ENCODE measurements around the gene TAC4. TPM values are rescaled to one million over a fixed set of nuclear protein-coding genes. Genes with fewer than 3 reads are reported as not detected.

The TAC4 gene
- total and polyA plus RNA-seq, 10 of the 15 experiments (the other 5 are each of a cell fraction or from before 2014, with no cell fraction given) = not detected

DNA sequence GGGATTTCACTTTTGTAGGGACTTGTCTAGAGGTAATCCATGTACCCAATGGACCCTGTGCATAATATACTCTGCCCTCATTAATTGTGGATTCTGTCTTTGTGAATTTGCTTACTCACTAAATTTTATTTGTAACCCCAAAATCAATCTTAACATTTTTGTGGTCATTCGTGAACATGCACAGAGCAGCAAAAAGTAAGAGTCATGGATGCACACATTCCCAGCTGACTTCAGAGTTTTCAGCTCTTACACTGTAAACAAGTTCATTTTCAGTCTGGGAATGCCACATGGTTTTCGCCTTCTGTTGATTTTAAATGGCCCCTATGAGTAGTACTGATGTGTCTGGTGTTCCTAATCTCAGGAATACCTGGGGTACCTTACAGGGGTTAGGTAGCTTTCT lies 24.3 kb downstream of the TAC4 start:
- FAIRE-seq (no peak), ATAC-seq (no peak), DNase-seq (ENCODE audit: low read depth, low spot score) (no peak)
- ChIA-PET POLR2A (interaction anchor here (0.6 kb wide), 1 partner anchor 12 kb away, joined by 3 read pairs; no protein-coding TSS in a partner anchor), CTCF (no interaction called here), SMC1A (ENCODE audit: uncharacterized antibody, unreplicated experiment) (no interaction called here), RAD21 (ENCODE audit: unreplicated experiment) (no interaction called here)
- peaks cover 17 to 43% of the 10 kb centered on the region in 2 experiments for H3K36me3 ChIP-seq (ENCODE audit: control insufficient read depth in 2 of 2, insufficient read depth in 2 of 2, low read length in 1 of 2)
- no peak for TF ChIP-seq TARDBP (IDR thresholded peaks at IDR 0.05; ENCODE audit: borderline replicate concordance)
- TF ChIP-seq CBX3 (IDR thresholded peaks at IDR 0.05; ENCODE audit: borderline replicate concordance, low read depth) = no peak
- TF ChIP-seq HDAC6 (IDR thresholded peaks at IDR 0.05; ENCODE audit: unreplicated experiment) = no peak
- TF ChIP-seq ZBED1 (IDR thresholded peaks at IDR 0.05; ENCODE audit: borderline replicate concordance) = no peak
- TF ChIP-seq PAX8 (IDR thresholded peaks at IDR 0.05) = no peak
- no peak for TF ChIP-seq SRF (IDR thresholded peaks at IDR 0.05; ENCODE audit: low read depth in 2 of 2, low read length in 2 of 2)
- TF ChIP-seq, protein P1, sequence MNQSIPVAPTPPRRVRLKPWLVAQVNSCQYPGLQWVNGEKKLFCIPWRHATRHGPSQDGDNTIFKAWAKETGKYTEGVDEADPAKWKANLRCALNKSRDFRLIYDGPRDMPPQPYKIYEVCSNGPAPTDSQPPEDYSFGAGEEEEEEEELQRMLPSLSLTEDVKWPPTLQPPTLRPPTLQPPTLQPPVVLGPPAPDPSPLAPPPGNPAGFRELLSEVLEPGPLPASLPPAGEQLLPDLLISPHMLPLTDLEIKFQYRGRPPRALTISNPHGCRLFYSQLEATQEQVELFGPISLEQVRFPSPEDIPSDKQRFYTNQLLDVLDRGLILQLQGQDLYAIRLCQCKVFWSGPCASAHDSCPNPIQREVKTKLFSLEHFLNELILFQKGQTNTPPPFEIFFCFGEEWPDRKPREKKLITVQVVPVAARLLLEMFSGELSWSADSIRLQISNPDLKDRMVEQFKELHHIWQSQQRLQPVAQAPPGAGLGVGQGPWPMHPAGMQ (IDR thresholded peaks at IDR 0.05; ENCODE audit: borderline replicate concordance) = no peak
- TF ChIP-seq STAT3 (IDR thresholded peaks at IDR 0.05; ENCODE audit: low read depth, low read length) = no peak
- TF ChIP-seq, protein P2, sequence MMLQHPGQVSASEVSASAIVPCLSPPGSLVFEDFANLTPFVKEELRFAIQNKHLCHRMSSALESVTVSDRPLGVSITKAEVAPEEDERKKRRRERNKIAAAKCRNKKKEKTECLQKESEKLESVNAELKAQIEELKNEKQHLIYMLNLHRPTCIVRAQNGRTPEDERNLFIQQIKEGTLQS (IDR thresholded peaks at IDR 0.05; ENCODE audit: borderline replicate concordance, extremely low read depth, low read depth, low read length) = no peak
- TF ChIP-seq, protein P3, sequence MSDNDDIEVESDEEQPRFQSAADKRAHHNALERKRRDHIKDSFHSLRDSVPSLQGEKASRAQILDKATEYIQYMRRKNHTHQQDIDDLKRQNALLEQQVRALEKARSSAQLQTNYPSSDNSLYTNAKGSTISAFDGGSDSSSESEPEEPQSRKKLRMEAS (IDR thresholded peaks at IDR 0.05; ENCODE audit: low read depth, low read length) = no peak
- no peak for TF ChIP-seq MYC (IDR thresholded peaks at IDR 0.05; ENCODE audit: insufficient read depth, insufficient read length, insufficient replicate concordance, low read length, severe bottlenecking)
- no peak overlapping the region for H3K27ac ChIP-seq (ENCODE audit: control insufficient read depth, insufficient read depth)
- no TSS peak for BruUV-seq (replicated peaks)
- WGBS (ENCODE audit: insufficient coverage, insufficient replicate concordance, low lambda C conversion rate, missing lambda C conversion rate) = 95% methylated on average over 2 of the region's 2 CpGs
- in situ Hi-C loops (cut with MboI) = no loop called here
- no peaks in the 10 kb centered on the region for H4K20me1 ChIP-seq (ENCODE audit: control insufficient read depth, insufficient read depth)
- no peak overlapping the region for H3K9ac ChIP-seq (ENCODE audit: control insufficient read depth, insufficient read depth, low read length)
- H3K4me3 ChIP-seq = no peak overlapping the region
- H3K4me2 ChIP-seq (ENCODE audit: control insufficient read depth, insufficient read depth) = no peak overlapping the region
- no peaks in the 10 kb centered on the region for H3K79me2 ChIP-seq (ENCODE audit: control insufficient read depth, insufficient read depth, low read length)
- intact Hi-C loops (cut with micrococcal nuclease; ENCODE audit: unreplicated experiment) = no loop called here
- no peaks in the 10 kb centered on the region for H3K4me1 ChIP-seq (ENCODE audit: control insufficient read depth, insufficient read depth, low read length)
- no peak overlapping the region for H2AFZ ChIP-seq (ENCODE audit: control insufficient read depth, low read depth, low read length)
- H3K27me3 ChIP-seq (replicated peaks in 1 of 2; ENCODE audit: control insufficient read depth in 2 of 2, insufficient read depth in 2 of 2, low read length in 1 of 2) = no peaks in the 10 kb centered on the region
- H3K9me3 ChIP-seq (replicated peaks; ENCODE audit: control insufficient read depth, insufficient read depth, low read length) = no peaks in the 10 kb centered on the region
